ENCODE results near the gene FES. TPM values are rescaled to one million over a fixed set of nuclear protein-coding genes. Genes with fewer than 3 reads are reported as not detected.
"Not testable (repeated sequence)": the region's sequence is repeated elsewhere in the genome, so short reads cannot be mapped to it uniquely, and the experiment has no call there.

Gene FES
- total and polyA plus RNA-seq, 7 donors: 4.9 to 35.5 (median 28.0) TPM

- peaks cover 31 to 82% (median 64%) of the 10 kb centered on the region in 4 donors for H3K36me3 ChIP-seq
- TF ChIP-seq EP300 (IDR thresholded peaks at IDR 0.05) (no peak), CTCF (IDR thresholded peaks at IDR 0.05) (no peak), POLR2AphosphoS5 (IDR thresholded peaks at IDR 0.05) (no peak), POLR2A (IDR thresholded peaks at IDR 0.05) (no peak)
Measured at GRCh38 chr15:90918034-90918788, 33.9 kb downstream of the FES start.

GRCh38 chr15:90918835-90919234, 34.5 kb downstream of the FES start:
- Histone ChIP-seq H3K9me3 (no peaks in the 10 kb centered on the region), H3K36me3 (peaks cover 25 to 76% (median 58%) of the 10 kb centered on the region in 4 donors), H3K27me3 (no peaks in the 10 kb centered on the region), H3K4me3 (no peak overlapping the region), H3K4me1 (peaks cover 0 to 5% (median 0%) of the 10 kb centered on the region in 4 donors), H3K27ac (no peak overlapping the region)
- no peak for DNase-seq
- 94 to 96% methylated on average over 6 of the region's 6 CpGs for WGBS, 2 donors
- intact Hi-C loops (cut with DNase I): no loop called here
- no peak for TF ChIP-seq EP300 (IDR thresholded peaks at IDR 0.05)
- TF ChIP-seq CTCF (IDR thresholded peaks at IDR 0.05): no peak
- no peak for TF ChIP-seq POLR2AphosphoS5 (IDR thresholded peaks at IDR 0.05)
- no peak for TF ChIP-seq POLR2A (IDR thresholded peaks at IDR 0.05)

More at GRCh38 chr15:90918034-90918788, 33.9 kb downstream of the FES start:
- Histone ChIP-seq H3K9me3 (no peaks in the 10 kb centered on the region), H3K27me3 (no peaks in the 10 kb centered on the region), H3K27ac (no peak overlapping the region), H3K4me3 (no peak overlapping the region), H3K4me1 (peaks cover 0 to 5% (median 0%) of the 10 kb centered on the region in 4 donors)
- intact Hi-C loops (cut with DNase I): no loop called here
- DNase-seq: no peak
- 97 to 98% methylated on average over 23 of the region's 23 CpGs for WGBS, 2 donors

GRCh38 chr15:90921887-90922286, 37.6 kb downstream of the FES start:
- DNase-seq: no peak
- 87 to 95% methylated on average over 4 of the region's 4 CpGs for WGBS, 2 donors
- Histone ChIP-seq H3K27me3 (no peaks in the 10 kb centered on the region), H3K4me1 (no peaks in the 10 kb centered on the region), H3K27ac (no peak overlapping the region), H3K4me3 (no peak overlapping the region), H3K36me3 (peaks cover 11 to 46% (median 34%) of the 10 kb centered on the region in 4 donors), H3K9me3 (no peaks in the 10 kb centered on the region)
- TF ChIP-seq POLR2AphosphoS5 (IDR thresholded peaks at IDR 0.05) (no peak), EP300 (IDR thresholded peaks at IDR 0.05) (no peak), CTCF (IDR thresholded peaks at IDR 0.05) (no peak), POLR2A (IDR thresholded peaks at IDR 0.05) (no peak)
- intact Hi-C loops (cut with DNase I): no loop called here

GRCh38 chr15:90922712-90923322, 38.5 kb downstream of the FES start:
- H3K36me3 ChIP-seq: peaks cover 11 to 36% (median 30%) of the 10 kb centered on the region in 4 donors
- H3K27me3 ChIP-seq; H3K4me1 ChIP-seq; H3K9me3 ChIP-seq; H3K4me3 ChIP-seq; DNase-seq; H3K27ac ChIP-seq; intact Hi-C loops (cut with DNase I): not testable (repeated sequence)
- WGBS, 2 donors: 92 to 94% methylated on average over 7 of the region's 7 CpGs

GRCh38 chr15:90924375-90924774, 40.1 kb downstream of the FES start:
- no peak for TF ChIP-seq POLR2AphosphoS5 (IDR thresholded peaks at IDR 0.05)
- Histone ChIP-seq H3K4me1 (peaks cover 0 to 4% (median 2%) of the 10 kb centered on the region in 4 donors), H3K27me3 (no peaks in the 10 kb centered on the region), H3K27ac (no peak overlapping the region), H3K4me3 (no peak overlapping the region), H3K36me3 (peaks cover 10 to 21% (median 14%) of the 10 kb centered on the region in 4 donors), H3K9me3 (no peaks in the 10 kb centered on the region)
- DNase-seq: no peak
- intact Hi-C loops (cut with DNase I): no loop called here
- WGBS, 2 donors: 79 to 88% methylated on average over 5 of the region's 5 CpGs

GRCh38 chr15:90926766-90927165, 42.5 kb downstream of the FES start:
- H3K27me3 ChIP-seq; H3K9me3 ChIP-seq; H3K36me3 ChIP-seq; intact Hi-C loops (cut with DNase I); H3K27ac ChIP-seq; DNase-seq; H3K4me3 ChIP-seq: not testable (repeated sequence)
- 93 to 96% methylated on average over 10 of the region's 10 CpGs for WGBS, 2 donors
- H3K4me1 ChIP-seq: peaks cover 0 to 23% (median 18%) of the 10 kb centered on the region in 4 donors

- H3K4me3 ChIP-seq; DNase-seq; H3K36me3 ChIP-seq; intact Hi-C loops (cut with DNase I); H3K9me3 ChIP-seq; H3K27ac ChIP-seq; H3K27me3 ChIP-seq: not testable (repeated sequence)
- peaks cover 0 to 29% (median 26%) of the 10 kb centered on the region in 4 donors for H3K4me1 ChIP-seq
- WGBS, 2 donors: 90 to 91% methylated on average over 7 of the region's 7 CpGs
Measured at GRCh38 chr15:90928106-90928505, 43.8 kb downstream of the FES start.
